Retinal pigment epithelial cell (primary cell): ENCODE results near the gene PFAS.

Experiments used
- DNase-seq: peaks from one replicate; pipeline ENCODE4 v3.0.0-alpha.2; 2010; ENCODE audit warnings: low read depth
- H3K4me3 ChIP-seq: 2 replicates; pipeline ENCODE4 v1.5.1; 2011; ENCODE audit warnings: mild to moderate bottlenecking, low read length, control low read depth, moderate library complexity
- TF ChIP-seq, protein P1 (sequence below): conservative IDR thresholded peaks from 2 replicates; pipeline ENCODE4 v1.5.1; 2011; ENCODE audit warnings: low read depth, low read length, control low read depth, inconsistent platforms

The PFAS gene

DNA sequence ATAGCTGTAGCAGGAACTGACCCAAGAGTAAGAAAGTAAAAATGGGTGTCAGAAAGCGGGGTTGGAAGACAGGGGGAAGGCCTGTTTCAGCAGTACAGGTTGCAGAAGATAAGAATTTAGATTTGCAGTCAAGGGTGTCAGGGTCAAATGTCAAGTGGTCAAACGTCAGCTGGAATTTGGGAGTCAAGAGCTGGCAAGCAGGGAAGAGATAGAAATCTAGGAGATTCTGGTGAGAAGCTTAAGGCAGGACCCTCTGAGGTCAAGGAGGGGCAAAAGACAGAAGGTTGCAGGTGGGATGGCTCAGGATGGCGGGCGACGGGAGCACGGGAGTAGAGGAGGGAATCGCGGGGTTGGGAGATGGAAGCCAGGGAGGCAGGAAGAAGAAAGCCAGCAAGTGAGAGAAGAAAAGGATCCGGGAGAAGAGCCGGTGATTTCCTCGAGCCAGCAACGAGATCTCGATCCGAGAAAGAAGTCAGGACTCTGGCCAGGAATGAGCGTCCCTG is 45.8 kb downstream of the PFAS start:
- TF ChIP-seq, protein P1, sequence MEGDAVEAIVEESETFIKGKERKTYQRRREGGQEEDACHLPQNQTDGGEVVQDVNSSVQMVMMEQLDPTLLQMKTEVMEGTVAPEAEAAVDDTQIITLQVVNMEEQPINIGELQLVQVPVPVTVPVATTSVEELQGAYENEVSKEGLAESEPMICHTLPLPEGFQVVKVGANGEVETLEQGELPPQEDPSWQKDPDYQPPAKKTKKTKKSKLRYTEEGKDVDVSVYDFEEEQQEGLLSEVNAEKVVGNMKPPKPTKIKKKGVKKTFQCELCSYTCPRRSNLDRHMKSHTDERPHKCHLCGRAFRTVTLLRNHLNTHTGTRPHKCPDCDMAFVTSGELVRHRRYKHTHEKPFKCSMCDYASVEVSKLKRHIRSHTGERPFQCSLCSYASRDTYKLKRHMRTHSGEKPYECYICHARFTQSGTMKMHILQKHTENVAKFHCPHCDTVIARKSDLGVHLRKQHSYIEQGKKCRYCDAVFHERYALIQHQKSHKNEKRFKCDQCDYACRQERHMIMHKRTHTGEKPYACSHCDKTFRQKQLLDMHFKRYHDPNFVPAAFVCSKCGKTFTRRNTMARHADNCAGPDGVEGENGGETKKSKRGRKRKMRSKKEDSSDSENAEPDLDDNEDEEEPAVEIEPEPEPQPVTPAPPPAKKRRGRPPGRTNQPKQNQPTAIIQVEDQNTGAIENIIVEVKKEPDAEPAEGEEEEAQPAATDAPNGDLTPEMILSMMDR, result no peak
- peak overlapping the region; percentile 70 for H3K4me3 ChIP-seq
- DNase-seq, result no peak

DNA sequence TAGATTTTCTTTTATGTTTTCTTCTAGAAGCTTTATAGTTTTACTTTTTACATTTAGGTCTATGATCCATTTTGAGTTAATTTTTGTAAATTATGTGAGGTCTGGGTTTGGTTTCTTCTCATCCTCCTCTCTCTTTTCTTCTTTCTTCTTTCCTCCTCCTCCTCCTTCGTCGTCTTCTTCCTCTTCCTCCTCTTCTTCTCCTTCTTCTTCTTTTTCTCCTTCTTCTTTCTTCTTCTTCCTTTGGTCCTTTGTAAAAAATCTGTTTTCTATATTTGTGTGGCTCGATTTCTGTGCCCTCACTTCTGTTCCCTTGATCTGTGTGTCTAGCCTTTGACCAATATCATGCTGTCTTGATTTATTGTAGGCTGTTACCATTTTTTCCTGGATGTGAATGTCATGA is 51.1 kb downstream of the PFAS start:
- DNase-seq, result no peak
- no peak overlapping the region for H3K4me3 ChIP-seq
- TF ChIP-seq, protein P1, result no peak

GRCh38 chr17:8300627-8301242 is 51.6 kb downstream of the PFAS start:
- TF ChIP-seq, protein P1, result peak; percentile 94
- H3K4me3 ChIP-seq, result no peak overlapping the region
- no peak for DNase-seq

- no peak for DNase-seq
- no peak overlapping the region for H3K4me3 ChIP-seq
- TF ChIP-seq, protein P1, result no peak
Measured at GRCh38 chr17:8310601-8311123, 61.6 kb downstream of the PFAS start.

DNA sequence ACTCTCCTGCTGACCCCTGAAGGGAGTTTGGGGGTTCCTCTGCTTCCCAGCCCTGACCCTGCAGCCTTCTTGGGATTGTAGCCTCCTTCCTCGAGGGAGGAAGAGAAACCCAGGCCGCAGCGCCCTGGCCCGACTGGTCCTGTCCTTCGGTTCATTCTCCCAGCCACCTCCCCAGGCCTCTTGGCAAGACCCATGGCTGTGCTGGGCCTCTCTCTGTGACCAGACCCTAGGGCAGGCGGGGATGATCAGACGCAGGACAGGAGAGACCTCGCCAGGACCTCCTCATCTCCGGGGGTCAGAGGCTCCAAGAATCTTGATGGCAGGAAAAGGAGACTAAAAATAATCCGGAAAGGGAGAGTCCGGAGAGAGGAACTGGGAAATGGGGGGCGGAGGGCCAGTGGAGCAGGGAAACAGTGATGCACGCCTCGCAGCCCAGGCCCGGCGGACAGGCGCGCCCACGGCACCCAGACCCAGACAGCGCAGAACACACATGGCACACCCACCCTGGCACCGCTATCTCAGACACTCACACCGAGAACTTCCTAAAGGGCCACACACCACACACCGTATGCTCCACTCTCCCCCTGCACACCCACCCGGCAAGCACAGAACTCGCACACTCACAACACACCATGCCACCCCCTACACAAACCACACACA is 62.2 kb downstream of the PFAS start:
- no peak overlapping the region for H3K4me3 ChIP-seq
- TF ChIP-seq, protein P1, result no peak
- no peak for DNase-seq

DNA sequence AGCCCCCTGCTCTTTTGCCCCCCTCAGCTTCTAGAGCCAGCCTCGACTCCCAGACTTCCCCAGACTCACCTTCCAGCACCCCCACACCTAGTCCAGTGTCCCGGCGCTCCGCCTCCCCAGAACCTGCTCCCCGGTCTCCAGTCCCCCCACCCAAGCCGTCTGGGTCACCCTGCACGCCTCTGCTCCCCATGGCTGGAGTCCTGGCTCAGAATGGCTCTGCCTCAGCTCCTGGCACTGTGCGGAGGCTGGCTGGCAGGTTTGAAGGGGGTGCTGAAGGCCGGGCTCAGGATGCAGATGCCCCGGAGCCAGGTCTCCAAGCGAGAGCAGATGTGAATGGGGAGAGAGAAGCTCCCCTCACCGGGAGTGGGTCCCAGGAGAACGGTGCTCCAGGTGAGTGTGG is 63.2 kb downstream of the PFAS start:
- H3K4me3 ChIP-seq, result no peak overlapping the region
- TF ChIP-seq, protein P1, result no peak
- DNase-seq, result no peak
